Hepatocyte (in vitro differentiated cells): ENCODE data around the gene PLEKHD1.

Experiments
- CTCF ChIP-seq: fragments of 200-600 bp; sonication (generic); IDR thresholded peaks from 2 replicates; pipeline ENCODE4 v1.5.1; 2016; ENCODE audit warnings: antibody characterized with exemption, mild to moderate bottlenecking; ENCODE audit not compliant: poor library complexity
- EZH2 ChIP-seq: fragments of 200-600 bp; sonication (generic); IDR thresholded peaks from 2 replicates; pipeline ENCODE4 v1.6.1; 2016; ENCODE audit warnings: antibody characterized with exemption, mild to moderate bottlenecking, borderline replicate concordance
- EZH2phosphoT487 ChIP-seq: fragments of 200-600 bp; sonication (generic); IDR thresholded peaks from one replicate; pipeline ENCODE4 v1.6.1; 2018; ENCODE audit warnings: antibody characterized with exemption, mild to moderate bottlenecking, low read depth, moderate library complexity; ENCODE audit not compliant: unreplicated experiment, severe bottlenecking

DNA sequence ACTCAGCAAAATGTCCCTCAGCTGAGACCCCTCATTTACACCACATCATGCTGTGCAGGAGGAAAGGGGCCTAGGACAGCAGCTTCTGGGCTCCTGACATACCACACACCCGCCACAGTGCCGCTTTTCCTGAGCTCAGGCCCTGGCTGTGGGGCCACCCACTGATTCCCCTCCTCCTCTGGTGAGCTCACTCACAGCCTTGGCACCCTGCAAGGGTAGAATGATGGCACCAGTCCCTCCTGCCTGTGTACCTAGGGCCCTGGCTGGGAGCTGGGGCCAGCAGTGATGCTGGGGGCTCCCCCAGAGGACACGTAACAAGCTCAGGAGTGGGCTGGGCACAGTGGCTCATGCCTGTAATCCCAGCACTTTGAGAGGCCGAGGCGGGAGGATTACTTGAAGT lies 44.4 kb downstream of the PLEKHD1 start:
- no peak for TF ChIP-seq EZH2phosphoT487
- TF ChIP-seq EZH2, result no peak
- no peak for TF ChIP-seq CTCF
